Omental fat pad (tissue), 4 donors: Measurements from ENCODE around the gene SPATC1L. TPM values are rescaled to one million over a fixed set of nuclear protein-coding genes. Genes with fewer than 3 reads are reported as not detected.

Experiments used
- ATAC-seq: fragments of 150-250 bp; one replicate; pipeline ENCODE4 v1.9.1; 2016; ENCODE audit warnings: mild to moderate bottlenecking, moderate library complexity; ENCODE audit not compliant: low FRiP score
- DNase-seq: peaks from one replicate; pipeline ENCODE4 v3.0.0-alpha.2; 2019; ENCODE audit warnings: low spot score
- total RNA-seq, 4 donors: library from RNA; depleted of rRNA; stranded (reverse); fragments of >200 nt; gene quantifications; one replicate each; pipeline ENCODE4 v1.1.0, GENCODE V29; 2016
- TF ChIP-seq, protein P1 (sequence below), 3 donors: fragments of 450-650 bp; IDR thresholded peaks; one replicate each; pipeline ENCODE4 v1.5.1; 2016 to 2017; ENCODE audit warnings: antibody characterized with exemption in 3 of 3, mild to moderate bottlenecking in 3 of 3, moderate library complexity in 2 of 3

Gene SPATC1L
- total RNA-seq, 4 donors from 2014 or later: 0.96 to 8.0 (median 2.8) TPM

DNA sequence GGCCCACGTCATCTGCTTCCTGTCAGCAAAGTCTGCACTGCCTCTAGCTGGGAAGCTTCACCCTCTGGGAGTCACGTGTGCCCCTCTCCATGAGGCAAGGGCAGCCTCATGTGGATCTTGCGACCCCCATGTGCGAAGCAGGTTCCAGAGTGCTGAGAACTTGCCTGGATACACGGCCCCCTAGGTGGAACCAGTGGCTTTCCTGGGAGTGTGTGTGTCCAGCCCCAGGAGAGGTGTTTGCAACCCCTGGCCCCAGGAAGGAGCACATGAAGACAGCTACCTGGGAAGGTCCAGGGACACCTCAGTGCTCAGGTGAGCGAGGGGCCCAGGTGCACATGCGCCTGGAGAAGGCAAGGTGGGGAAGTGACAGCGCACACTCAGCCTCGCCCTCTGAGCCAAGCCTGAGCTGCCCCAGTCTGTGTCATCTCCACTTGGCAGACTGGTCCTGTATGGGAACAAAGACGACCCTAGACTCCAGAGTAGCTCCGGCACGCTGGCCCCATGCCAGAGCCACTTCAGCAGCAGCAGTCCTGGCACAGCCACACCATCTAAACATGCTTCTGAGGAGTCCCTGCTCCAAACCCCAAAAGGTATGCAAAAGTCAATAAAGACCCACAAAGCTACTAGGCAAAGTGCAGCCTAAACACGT, 35.5 kb upstream of the SPATC1L start:
- TF ChIP-seq, protein P1, sequence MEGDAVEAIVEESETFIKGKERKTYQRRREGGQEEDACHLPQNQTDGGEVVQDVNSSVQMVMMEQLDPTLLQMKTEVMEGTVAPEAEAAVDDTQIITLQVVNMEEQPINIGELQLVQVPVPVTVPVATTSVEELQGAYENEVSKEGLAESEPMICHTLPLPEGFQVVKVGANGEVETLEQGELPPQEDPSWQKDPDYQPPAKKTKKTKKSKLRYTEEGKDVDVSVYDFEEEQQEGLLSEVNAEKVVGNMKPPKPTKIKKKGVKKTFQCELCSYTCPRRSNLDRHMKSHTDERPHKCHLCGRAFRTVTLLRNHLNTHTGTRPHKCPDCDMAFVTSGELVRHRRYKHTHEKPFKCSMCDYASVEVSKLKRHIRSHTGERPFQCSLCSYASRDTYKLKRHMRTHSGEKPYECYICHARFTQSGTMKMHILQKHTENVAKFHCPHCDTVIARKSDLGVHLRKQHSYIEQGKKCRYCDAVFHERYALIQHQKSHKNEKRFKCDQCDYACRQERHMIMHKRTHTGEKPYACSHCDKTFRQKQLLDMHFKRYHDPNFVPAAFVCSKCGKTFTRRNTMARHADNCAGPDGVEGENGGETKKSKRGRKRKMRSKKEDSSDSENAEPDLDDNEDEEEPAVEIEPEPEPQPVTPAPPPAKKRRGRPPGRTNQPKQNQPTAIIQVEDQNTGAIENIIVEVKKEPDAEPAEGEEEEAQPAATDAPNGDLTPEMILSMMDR (IDR thresholded peaks at IDR 0.05): no peak
- DNase-seq (no peak), ATAC-seq (no peak)

DNA sequence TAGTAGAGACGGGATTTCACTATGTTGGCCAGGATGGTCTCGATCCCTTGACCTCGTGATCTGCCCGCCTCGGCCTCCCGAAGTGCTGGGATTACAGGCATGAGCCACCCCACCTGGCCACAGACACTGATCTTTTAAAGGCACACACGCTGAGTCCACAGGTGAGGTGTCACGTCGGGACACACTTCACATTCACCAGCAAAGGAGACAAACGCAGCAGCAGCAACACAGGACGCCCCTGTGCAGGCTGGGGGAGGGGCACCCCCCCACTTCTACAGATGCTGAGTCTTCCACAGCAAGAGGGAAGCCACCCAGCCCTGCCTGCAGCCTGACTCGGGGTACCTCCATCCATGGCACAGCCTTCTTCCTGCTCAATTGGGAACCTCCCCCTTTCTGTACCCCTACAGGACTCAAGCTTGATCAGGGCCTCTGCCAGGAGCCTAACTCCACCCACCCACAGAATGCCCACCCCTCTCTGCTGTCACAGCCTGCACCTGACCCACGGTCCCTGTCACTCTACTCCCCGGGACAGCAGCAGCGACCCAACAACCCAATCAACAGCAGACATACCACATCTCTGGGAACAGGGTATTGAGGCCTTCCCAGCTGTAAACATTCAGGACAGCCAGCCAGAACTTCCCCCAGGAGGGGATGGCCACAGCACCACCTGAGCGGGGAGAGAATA, 34.8 kb upstream of the SPATC1L start:
- DNase-seq (no peak), ATAC-seq (no peak)
- TF ChIP-seq, protein P1 (IDR thresholded peaks at IDR 0.05): no peak

DNA sequence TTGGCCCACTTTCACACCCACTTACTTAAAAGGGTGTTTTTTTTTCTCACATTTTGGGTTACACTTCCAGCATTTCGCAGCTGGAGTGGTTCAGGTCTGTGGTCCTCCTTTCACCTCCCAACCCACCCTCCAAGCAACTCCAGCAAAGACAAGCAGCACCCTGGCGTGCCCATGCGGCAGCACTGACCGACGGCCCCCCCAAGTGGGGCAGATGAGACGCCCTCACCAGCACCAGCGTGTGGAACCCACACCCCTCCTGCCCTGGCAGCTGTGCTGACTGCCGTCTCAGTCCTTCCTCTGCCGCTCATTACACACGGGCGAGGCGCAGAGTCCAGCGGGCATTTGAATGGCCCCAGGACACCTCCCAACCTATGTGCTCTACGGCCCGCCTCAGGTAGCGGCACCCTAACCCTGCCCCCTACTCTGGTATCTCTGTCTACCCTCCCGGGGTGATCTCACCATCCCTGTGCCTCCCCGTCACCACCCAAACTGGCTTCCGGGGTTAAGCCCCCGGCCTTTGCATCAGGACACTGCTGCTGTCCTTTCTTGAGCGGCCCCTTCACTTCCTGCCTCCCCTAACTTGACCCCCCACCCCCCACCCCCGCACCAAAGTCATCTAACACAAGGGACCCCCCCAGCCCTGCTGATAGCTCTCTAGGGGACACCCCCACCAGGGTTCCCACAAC, 33.4 kb upstream of the SPATC1L start:
- TF ChIP-seq, protein P1 (IDR thresholded peaks at IDR 0.05): no peak
- no peak for ATAC-seq
- peak; percentile 0 for DNase-seq

DNA sequence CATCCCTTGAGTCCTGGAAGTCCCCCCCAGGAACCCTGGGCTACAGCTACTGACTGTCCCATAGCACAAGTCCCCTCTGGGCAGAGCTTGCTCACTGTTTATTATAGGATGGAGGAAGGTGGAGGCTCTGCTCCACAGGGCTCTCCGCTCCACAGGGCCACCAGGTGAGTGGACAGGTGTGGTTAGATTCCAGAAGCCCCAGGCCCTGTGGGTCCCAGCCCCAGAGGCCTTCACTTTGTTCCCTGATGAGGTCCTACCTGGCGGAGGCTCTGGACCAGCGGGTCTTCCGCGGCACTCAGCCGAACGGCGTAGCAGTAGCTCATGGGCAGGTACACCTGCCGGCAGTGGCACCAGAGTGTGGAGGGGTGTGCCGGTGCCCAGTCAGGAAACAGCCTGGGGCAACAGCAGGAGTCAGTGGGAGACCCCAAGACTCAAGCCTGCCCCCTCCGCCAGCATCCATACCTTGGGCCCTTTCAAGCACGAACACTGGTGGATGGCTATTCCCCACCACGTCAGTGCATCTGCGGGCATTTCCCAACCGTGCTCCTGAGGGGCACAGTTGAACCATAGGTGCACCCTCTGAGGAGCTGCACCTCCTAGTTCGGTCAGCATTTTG, 32.0 kb upstream of the SPATC1L start:
- DNase-seq (peak; percentile 9), ATAC-seq (no peak)
- TF ChIP-seq, protein P1 (IDR thresholded peaks at IDR 0.05): no peak

DNA sequence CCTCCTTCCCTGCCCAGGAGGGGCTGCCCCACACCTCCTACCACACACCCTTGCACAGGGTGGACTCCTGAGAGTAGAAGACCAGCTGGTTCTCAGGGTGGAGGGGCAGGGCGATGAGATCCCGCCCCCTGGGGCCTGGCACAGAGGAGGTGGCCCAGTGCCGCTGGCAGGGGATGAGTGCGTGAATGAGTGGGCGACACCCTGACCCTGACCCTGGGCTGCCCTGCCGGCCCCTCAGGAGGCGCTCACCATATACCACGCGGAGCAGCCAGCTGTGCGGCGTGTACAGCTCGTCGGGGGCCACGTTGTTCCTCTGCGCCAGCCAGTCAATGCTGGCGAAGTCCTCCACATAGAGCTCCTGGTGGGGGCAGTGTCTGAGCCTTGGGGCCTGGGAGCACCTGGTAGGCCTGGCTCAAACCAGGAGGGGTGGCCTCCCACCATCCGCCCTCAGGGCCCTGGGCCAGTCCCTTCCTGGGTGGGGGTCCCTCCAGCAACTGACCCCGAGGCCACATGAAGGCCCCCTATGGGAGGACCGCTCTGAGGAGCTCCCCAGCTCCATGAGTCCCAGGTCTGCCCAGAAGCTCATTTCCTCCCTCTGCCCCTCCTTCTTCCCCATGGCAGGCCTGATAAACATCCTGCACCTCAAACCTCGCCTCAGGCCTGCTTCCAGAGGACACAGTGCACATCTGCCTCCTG, 31.3 kb upstream of the SPATC1L start:
- ATAC-seq: no peak
- peak; percentile 14 for DNase-seq
- TF ChIP-seq, protein P1 (IDR thresholded peaks at IDR 0.05): no peak

DNA sequence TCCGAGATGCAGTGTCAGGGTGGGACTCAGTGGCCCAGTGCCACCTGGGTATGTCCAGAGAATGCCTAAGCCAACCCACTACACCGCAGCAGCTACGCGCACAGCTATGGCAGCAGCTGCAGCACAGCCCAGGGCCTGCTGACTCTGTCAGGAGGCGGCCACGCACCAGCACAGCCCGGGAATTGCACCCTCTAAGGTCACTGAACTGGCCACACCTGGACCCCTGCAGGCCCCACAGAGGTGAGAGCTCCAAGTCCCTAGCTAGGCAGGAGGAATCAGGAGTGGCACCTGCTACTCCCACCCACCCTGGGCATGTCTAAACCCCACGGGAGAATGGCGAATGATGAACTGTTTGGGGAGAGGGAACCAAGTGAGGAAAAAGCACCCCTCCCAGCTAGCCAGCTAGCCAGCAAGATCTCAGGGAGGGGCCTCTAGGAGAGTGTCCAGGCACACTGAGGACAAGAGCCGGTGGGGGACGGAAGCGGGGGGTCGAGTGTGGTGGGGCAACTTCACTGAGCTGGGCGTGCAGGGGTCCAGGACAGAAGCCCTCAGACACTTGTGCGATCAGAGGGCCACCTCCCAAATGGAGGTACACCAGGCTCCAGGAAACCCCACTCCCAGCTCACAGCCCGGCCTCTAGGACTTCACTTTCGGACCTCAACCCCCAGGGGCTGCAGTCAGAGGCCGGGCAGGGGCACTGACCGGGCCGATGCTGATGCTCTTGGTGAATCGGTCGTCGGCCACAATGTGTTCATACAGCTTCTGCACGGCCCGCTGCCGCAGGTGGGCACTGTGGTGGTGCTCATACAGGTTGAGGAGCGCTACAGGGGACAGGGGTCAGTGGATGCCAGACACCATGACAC, 30.4 kb upstream of the SPATC1L start:
- ATAC-seq (no peak), DNase-seq (peak; percentile 18)
- TF ChIP-seq, protein P1 (IDR thresholded peaks at IDR 0.05): no peak
